ENCODE results near the gene TMEM115.

The TMEM115 gene

DNA sequence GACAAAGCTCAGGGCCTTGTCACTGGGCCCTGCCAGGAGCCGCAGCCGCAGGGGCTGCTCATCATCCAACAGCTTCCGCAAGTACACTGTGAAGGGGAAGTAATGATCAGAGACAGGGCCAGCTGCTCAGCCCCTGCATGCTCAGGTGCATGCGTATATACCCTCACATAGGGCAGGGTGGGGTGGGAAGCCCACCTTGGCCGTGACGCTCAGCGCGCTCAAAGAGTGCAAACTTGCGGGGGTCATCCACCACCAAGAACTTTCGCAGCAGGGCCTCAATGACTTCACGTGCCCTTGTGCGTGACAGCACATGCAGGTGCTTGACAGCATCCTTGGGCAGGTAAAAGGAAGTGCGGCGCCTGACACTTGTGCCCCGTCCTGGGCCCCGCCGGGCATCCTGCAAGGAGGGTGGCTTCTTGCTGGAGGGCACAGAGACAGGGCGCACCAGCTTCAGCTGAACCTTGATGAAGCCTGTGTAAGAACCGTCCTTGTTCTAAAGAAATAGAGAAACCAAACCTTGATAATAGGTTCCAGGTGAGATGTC is 27.9 kb downstream of the TMEM115 start:
- no peak for DNase-seq

GRCh38 chr3:50330330-50330729 is 29.0 kb downstream of the TMEM115 start:
- DNase-seq: no peak

DNA sequence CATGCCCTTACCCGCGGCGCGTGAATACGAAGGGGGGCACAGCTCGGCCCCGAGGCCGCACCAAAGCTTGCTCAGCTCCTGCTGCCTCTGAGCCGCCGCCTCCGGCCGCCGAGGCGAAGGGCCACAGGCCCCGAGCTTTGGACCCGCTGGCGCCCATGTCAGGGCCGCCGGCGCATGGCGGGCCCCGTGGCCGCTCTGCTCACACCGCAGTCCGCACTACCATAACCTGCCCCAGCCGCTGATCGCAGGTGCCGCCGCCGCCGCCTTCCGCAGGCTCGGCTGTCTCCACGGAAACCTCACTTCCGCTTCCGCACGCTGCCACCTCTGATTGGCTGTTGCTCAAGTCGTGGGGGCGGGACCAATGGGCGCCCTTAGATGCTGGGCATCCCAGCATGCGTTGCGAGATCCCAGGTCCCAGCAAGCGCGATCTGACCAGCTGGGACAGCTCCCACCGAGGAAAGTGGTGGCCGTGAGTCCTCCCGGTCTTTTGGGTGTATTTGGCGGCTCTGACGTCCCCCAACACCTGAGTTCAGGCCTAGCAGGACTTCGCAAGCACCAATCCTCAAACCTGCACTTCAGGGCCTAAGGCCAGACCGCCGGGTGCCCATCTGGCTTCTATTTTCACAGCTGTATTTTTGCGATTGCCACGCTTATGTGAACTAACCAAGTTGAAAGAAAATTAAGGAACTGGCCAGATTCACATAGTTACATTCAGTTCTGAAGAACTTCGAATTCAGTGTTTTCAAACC is 31.2 kb downstream of the TMEM115 start, which contains the start of gene TUSC2:
TSS of gene TUSC2 (minus strand) at position 281 of the 749 bp plus-strand sequence. CDS start at position 157, 124 bp downstream.
- DNase-seq: peak; percentile 52 to 95 (median 92)

DNA sequence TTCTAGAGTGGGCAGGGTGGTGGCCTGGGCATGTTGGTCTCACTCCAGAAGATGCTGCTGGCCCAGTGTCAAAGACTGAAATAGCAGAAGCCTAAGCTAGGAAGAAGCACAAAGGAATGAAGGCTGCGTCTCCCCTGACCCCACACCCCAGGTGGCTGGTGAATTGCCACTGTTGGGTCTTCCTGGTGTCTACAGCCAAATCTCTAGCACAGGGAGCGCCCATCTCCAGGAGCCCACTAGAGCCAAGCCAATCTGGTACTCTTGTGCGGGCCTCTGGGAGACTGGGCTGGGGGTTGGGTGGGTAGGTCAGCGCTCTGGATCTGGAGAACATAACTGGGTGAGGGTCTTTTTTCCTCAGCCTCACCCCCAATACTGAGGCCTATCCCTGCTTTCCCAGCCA is 32.2 kb downstream of the TMEM115 start:
- no peak for DNase-seq

DNA sequence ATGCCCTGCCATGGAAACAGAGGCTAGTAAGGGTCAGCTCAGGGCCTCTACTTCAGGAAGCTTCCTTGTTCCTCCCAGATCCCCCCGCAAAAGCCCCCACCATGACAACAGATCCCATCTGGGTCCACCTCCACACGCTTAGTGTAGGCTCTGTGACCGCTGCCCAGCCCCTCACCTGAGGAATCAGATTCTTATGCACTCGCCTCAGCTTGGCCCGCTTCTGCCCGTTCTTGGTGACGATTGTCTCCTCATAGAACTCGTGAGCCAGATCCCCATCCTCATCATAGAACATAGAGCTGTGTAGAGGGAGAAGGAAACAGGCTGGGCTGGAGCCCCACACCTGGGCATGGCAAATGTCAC is 33.2 kb downstream of the TMEM115 start:
- DNase-seq: no peak

GRCh38 chr3:50325497-50326181 is 33.7 kb downstream of the TMEM115 start:
- no peak for DNase-seq

- no peak for DNase-seq
These were observed 34.2 kb downstream of the TMEM115 start for GRCh38 chr3:50325113-50325480.

DNA sequence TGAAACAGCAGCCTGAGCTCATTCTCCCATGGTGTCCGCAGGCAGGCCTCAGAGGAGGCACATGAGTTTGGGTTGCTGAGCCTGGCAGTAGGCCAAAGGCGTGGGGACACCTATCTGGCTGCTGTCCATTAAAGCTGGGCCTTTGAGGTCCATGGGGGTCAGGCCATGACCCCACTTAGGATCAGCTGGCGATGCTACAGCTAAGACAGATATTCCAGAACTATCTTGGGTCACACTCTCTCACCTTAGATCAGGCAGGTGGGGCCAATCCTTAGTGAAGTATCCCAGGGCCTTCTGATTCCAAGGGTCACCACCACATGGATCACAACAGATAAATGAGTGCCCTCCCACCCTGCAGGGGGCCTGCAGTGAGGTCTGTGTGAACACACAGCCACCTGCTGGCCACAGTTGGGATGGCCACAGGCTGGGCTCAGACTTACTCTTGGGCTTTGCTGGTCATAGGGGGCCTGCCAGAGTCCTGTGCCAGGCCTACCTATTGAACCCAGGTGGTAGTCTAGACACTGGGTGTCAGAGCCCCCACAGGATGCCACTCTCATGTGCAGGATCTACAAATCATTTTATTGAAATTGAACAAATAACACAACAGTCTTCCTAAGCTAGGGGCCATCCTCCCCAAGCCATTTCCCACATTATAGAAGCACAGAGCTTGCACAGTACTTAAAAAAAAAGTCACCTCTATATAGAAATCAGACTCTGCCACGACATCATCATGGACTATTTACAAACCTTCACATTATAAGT is 34.8 kb downstream of the TMEM115 start:
- DNase-seq: peak in 8 of 14 donors; percentile 22 to 60 (median 40)

- no peak for DNase-seq
These were observed 35.6 kb downstream of the TMEM115 start for GRCh38 chr3:50323614-50324199.

- peak in 1 of 14 donors; percentile 32 for DNase-seq
These were observed 36.2 kb downstream of the TMEM115 start for GRCh38 chr3:50323092-50323600.

DNA sequence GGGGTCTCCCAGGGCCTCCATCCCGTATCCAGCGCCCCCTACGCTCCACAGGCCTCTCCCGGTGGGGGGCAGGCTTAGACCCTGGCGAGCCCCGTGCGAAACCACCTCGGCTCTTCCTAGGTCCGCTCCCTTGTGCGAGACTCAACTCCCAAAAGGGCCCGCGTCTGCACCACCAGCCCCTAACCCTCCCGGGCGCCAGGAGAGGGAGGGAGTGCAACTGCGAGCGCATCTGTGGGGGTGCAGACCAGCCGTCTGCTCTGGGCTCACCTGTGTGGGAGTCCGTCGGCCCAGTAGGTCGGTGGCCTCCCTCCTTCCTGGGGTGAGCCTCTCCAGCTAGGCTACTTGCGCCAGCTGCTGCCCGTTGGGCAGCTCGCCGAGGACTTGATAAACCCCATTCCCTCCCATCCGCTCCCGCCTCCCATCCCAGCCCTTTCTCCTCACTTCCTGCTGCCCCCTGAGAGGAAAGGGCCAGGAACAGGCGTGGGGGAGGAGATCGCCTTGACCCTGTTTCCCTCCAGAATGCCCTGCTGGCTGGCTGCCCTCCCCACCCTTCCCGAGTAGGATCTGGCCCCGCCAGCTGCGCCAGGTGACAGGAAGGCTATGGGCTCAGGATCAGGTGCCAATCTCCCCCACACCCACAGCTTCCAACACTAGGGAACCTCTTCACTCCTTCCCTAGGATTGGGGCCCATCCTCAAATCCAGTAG is 36.8 kb downstream of the TMEM115 start, which contains the start of gene HYAL2:
TSS of gene HYAL2 (minus strand) at position 360 of the 706 bp plus-strand sequence. CDS start 2,256 bp downstream, outside the sequence.
- DNase-seq: no peak

DNA sequence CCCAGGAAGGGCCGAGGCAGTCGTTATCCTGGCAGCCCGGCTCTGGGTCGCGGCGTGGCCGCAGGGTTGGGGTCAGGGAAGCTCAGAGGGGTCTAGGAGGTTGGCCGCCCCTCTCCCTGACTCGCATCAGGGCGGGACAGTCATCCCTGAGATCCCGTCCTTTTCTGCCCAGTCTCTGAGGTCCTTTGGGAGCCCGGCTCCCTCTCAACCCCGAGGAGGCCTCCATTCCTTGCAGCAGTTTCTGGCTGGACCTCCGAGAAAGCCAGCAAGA is 37.3 kb downstream of the TMEM115 start:
- DNase-seq: no peak

DNA sequence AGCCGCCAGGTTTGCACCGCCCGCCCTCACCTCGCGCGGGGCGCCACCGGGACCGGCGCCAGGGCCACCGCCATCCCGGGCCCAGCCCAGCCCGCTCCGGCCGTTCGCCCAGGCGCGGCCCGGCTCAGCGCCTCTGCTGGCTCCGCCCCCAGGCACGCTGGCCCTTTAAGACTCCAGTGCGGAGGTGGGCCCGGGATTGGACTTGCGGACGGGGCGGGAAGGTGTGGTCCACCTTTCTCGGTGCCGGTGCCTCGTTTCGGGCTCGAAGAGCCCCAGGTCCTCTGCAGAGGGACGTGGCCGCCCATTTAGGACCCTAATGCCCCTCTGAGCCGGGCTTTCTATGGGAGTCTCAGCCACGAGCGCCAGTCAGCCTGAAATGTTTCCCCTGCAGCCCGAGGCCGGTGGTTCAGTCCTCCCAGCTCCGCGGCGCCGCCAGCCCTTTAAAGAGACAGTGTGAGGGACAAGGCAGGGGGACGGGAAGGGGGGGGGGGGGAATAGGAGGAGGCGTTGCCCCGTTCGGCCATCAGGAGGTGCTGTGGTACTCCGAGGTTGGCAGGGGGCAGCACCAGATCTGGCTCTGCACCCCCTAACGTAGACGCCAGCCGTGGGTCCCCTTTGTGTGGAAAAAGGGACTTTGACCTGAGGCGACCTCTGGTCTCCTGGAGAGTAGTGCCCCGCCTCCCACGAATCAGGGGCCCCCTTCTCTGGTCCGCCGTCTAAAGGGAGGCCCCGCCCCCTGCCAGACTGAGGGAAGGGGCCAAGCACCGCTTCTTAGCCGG is 37.8 kb downstream of the TMEM115 start:
- DNase-seq: peak; percentile 75 to 99 (median 92)

DNA sequence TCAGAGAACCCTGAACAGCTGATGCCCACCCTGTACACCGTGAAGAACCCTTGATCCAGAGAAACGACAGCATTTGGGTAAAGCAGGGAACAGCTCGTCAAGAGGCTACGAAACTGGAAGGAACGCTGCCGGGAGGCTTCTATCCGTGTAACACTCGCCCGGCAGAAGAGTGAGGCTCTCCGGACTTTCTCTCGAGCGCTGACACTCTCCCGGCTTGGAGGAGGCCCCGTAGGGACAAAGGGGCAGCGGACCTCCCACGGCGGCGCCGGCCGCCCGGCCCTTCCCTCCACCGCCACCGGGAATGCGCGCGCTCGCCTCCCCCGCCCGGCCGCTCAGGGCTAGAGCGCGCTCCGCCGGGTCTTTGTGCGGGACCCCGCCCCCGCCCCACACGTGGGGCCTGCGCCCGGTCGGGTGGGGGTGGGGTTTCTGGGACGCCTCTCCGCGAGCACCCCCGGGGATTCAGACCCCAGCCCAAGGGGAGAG is 38.4 kb downstream of the TMEM115 start:
- peak in 12 of 14 donors; percentile 83 to 99 (median 92) for DNase-seq

DNA sequence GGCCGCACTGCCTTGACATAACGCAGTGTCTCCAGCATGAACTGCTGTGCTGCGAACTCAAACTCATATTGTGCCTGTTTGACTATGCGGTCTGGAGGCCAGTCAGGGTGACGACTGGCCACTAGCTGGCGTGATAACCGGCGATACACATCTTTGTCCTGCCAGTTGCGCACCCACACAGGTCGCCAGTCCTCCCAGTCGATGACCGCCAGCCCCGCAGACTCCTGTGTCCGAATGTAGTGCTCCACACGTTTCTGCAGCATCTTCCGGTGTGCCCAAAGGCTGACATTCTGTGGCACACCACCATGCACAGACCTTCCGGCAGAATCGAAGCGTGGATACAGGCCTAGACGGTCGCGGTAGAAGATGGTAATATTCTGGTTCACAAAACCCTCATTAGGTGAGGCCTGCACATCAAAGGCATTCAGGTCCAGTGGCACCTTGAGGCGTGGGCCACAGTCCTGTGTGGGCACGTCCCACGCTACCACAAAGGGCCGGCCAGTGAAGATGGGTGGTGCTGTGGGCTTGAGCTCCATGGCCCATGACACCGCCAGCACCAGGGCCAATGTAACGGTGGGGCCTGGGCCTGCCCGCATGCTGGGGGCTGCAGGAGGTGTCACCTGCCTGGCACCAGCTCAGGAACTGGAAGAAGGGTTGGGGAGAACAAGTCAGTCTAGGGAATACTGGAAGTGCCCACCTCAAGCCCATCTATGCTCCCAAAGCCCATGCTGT is 39.3 kb downstream of the TMEM115 start:
- no peak for DNase-seq

GRCh38 chr3:50319181-50319893 is 40.0 kb downstream of the TMEM115 start:
- no peak for DNase-seq

DNA sequence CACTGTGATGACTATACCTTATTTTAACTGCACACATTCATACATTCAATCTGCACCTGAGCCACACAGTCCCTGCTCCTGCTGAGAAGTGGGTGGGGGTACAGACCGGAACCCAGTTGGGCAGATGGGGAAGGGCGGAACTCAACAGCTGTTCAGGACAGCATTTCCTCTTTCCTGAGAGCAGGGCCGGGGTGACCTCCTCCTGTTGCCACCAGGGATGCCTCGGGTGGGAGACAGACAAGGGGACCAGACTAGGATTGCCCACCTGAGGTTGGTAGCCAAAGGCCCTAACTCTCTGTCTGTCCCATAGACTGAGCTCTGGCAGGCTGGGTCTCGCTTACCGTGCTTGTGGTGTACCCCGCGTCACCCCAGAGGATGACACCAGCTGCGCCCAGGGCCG is 40.7 kb downstream of the TMEM115 start:
- DNase-seq: no peak

DNA sequence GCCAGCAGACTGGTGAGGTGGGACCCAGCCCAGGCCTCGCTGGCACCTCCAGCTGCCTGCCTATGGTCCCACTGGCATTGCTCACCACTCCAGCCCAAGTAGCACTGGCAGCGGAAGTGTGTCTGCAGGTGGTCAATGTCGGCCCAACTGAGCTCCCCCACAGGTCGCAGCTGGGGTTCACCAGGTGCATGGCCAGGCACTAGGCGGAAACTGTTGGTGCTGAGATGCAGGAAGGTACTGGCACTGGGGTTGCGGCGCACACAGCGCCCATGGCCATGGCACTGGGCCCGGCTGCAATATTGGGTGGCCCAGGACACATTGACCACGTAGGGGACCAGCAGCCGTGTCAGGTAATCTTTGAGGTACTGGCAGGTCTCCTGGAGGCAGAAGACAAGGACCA is 41.2 kb downstream of the TMEM115 start:
- DNase-seq: no peak

GRCh38 chr3:50317300-50317699 is 42.0 kb downstream of the TMEM115 start:
- no peak for DNase-seq
